SHP77 (cell line): ENCODE measurements around the gene GPD1.

Source experiments
- DNase-seq, 2 experiments: peaks; one replicate each; lab custom pipeline; 2025; lab: John Stamatoyannopoulos, UW

GPD1 gene

DNA sequence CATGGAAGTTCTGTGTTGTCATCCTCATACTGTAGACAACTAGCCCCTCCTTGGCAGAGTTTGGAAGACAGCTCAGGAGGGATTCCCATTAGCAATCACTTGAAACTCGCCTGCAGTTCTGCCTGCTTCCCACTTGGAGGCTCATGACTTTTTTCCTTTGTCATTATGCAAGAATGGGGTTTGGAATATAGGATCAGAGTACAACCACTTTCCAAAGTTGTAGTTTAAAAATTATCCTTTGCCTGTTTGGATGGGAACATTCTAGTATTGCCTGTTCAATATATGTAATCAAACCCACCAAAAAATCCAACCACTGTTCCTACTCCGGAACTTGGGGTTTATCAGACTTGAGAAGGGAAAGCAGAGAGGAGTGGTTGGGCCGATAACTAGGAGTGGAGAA is 2.1 kb upstream of the GPD1 start:
- no peak for DNase-seq

DNA sequence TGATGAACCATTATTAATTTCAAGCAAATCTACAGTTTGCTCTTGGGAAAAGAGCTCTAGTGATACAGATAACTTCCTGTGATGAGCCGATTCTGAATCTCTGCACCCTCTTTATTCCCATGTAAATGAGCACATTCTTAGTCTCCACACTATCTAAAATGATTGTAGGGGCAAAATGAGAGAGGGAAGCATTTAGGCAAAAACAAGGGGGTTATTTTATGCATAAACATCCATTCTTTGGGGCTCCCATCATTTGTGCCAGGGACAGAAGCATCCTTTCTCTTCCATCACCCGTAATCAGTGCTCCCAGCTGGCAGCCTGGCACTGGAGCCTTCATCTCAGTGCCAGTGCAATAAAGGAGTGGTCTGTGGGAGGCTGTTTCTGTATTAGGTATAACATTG is 1.7 kb upstream of the GPD1 start:
- no peak for DNase-seq

DNA sequence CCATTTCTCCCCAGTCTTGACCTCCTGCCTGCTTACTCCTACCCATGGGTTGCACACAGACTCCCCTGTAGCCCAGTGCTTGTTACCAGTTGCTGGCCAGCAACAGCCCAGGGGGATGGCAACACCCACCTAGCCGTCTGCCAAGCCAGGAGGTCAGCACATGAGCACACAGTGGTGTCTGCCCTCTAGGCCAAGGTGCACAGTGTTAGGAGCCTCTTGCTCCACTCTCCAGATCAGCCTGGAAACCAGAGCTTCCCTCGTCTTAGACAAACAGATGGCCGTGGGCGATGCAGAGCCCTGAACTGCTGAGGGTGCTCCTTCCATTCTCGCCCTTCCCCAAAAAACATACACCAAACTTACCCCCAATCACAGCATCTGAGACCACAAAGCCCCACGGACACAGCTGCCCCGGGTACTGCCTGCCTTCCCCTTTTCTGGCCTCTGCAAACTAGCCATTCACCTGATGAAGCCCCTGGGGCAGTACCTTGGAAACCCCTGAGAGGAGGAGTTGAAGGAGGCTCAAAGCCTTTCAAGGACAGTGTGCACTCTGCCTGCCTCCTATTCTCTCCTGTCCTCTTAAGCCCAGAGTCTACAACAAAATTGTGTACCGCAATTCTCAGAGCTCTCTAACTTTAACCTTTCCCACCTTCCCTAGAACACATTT is 1.0 kb upstream of the GPD1 start:
- no peak for DNase-seq

DNA sequence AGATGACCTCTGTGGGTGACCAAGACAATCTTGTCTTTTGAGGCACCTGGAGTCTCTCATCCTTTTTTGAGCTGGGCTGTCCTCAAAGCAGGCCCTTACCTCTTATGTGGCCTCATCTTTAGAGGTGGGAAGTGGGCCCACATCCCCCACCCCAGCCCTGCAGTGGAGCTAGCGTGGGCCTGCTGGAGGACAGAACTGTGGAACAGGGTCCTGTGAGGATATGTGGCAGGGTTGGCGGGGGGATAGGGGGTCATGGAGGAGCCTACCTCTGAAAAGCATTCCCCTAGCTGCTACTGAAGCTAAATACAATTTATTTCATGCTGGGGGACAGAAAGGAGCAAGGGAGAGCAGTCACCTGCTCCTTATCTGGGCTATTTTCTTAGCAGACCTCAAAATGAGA is 457 bp upstream of the GPD1 start:
- no peak for DNase-seq

DNA sequence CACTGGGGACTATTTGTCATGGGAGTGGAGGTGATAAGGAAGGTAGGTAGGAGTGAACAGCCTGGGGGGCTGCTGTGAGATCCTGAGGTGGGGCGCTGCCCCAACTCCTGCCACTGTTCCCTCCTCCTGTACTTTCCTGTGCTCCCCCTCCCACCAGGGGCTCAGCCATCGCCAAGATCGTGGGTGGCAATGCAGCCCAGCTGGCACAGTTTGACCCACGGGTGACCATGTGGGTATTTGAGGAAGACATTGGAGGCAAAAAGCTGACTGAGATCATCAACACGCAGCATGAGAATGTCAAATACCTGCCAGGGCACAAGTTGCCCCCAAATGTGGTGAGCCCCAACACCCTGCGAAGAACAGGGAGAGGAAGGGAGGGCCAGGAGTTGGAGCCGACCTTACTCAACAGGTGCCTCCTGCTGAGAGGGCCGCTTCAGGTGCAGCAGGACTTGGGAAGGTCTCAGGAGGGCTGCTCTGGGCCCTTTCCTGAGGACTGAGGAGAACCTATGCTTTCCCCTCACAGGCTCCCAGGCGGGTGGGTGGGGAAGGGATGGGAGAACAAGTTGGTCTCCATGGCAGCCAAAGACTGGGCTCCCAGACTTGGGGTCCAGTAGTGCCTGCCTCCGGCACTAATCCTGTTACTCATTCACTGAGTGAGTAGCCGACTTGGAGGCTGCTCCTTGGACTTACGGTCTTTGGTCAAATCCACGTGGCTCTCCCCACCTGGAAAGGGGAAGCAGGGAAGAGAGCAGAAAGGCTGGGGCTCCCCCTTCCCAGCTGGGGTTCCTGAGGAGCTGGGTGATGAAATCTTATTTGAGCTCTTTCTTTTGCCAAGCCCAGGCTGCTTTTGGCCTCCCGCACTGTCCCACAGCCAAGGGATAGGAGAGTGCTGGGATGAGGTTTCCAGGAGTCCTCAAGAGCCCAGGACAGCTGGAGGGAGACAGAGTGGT is 884 bp downstream of the GPD1 start:
- DNase-seq: no peak

DNA sequence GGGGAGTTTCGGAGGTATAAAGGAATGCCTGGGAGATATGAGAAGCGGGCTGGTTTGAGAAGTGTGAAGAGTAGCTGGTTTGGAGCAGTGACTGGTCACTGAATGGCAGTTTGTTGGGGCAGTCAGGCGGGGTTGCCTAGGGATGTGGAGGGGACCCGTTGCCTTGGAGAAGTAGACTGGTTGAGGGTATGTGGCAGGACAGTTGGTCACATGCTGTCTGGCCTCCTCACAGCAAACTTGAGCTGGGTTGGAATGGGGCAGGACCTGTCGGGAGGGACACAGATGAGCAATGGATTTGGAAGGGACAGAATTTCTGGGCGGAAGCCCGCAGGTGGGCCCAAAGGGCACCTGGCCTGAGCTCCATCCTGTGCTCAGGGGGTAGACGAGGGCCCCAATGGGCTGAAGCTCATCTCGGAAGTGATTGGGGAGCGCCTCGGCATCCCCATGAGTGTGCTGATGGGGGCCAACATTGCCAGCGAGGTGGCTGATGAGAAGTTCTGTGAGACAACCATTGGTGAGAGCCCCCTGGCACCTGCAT is 2.2 kb downstream of the GPD1 start:
- DNase-seq: no peak

DNA sequence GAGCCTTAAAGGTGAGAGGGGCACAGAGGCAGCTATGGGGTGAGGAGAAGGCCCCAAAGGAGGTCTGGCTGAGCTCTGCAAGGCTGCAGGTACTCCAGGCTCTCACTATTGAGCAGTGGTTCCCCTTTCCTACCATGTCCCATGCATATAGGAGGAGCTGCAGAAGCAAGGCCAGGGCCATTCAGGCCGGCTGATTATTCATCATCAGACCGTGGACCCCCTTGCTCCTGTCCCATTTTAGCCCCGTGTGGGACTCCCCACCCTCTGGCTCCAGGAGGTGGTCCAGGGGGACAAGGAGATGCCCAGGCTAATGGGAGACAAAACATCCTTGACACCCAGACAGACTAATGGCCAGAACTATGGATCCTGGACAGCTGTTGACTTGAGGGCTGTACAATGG is 3.1 kb downstream of the GPD1 start:
- no peak for DNase-seq

DNA sequence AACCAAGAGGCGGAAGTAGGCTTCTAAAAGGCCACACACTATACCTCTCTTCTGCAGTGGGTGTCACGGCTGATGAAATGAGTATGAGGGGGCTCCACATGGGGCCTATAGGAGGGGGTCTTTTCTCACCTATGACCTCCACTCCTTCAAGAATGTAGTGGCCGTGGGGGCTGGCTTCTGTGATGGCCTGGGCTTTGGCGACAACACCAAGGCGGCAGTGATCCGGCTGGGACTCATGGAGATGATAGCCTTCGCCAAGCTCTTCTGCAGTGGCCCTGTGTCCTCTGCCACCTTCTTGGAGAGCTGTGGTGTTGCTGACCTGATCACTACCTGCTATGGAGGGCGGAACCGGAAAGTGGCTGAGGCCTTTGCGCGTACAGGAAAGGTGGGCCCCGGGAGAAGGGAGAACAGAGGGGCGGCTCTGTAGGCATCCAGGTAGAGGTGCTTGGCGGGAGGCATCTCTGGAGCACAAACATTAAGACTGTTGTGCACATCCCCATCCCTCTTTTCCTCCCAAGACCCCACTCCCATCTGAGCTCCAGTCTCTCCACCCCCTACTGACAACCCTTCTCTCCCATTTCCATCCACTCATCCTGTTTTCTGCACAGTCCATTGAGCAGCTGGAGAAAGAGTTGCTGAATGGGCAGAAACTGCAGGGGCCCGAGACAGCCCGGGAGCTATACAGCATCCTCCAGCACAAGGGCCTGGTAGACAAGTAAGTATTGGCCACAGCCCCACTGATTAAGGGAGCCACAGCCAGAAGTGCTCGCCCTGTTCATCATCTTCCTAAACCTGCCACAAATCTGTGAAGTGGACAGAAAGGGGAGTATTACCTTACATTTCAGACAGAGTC is 3.8 kb downstream of the GPD1 start:
- no peak for DNase-seq

DNA sequence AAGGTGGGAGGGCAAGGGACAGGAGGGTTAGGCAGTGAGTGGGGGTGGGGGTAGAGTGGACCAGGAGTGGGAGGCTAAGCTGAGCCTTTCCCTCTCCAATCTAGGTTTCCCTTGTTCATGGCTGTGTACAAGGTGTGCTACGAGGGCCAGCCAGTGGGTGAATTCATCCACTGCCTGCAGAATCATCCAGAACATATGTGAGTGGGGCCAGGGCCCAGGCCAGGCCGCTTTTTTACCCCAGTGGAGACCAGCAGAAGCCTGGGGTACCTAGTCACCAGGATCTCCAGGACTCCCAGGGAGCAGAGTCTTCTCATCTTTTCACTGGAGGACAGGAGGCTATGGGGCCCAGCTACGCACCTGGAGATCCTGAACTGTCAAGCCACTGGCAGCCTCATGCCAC is 5.5 kb downstream of the GPD1 start:
- DNase-seq: no peak

DNA sequence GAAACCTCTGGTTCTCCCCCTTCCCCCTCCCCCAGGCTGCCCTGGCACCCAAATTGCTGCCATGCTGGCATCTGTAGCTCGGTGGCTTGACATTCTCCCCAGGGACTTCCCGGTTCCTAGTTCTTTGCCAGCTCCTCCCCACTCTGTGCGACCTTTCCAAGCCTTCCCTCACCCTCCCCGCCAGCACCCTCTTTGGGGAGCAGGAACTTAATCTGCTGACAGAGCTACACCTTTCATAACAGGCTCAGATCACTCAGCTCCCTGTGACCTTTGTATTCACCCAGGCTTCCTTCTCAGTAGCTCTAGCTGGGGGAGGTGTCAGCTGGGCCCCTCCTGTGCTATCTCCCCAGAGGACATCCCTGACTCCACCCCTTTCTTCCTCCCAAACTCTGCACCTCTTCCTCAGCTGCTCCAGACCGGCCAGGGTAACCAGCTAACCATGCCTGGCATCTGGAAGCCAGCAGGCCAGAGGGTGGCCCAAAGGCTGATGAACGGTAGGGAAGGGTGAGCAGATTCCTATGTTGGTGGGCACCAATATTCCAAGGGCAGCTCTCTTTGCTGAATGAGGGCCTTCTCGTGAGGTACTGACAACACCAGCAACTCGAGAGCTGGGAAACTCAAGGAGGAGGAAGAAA is 6.4 kb downstream of the GPD1 start:
- no peak for DNase-seq

DNA sequence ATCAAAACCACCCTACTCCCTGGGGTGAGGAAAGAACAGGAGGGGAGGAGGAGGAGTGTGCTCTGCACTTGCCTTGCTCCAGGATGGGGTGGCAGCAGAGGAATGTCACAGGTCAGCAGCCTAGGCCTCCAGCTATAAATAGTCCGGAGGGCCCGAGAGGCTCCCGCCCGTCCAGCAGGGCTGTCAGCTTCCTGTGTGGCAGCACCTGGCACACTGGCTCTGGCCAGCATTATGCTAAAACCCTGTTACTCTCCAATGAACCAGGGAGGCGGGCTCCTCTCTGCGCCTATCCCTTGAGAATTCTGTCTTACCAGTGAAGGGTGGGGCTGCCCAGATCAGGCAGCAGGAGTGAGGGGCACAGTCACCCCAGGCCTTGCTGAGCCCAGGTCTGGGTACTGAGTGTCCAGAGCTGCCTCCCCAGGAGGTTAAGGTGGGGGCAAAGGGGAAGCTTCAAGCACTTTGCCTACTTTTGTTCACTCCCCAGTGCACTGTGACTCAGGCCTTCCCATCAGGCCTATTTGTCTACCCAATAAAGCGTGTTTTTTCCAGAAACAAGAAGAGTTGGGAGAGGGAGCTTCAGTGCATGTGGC is 7.0 kb downstream of the GPD1 start:
- peak; percentile 57 to 77 for DNase-seq

DNA sequence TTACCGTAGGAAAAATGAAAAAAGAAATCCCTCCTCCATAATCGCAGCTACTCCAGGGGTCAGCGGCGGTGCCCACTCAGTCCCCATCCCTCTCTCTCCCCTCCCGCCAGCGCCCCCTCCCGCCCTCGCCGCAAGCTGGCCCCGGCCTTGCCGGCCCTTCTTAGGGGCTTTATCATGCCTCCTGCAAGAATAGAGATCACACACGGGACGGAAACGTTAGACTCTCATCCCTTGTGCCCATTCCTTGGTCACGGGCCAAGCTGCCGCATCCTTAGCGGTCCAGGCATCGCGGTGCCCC is 7.5 kb downstream of the GPD1 start:
- DNase-seq: no peak

DNA sequence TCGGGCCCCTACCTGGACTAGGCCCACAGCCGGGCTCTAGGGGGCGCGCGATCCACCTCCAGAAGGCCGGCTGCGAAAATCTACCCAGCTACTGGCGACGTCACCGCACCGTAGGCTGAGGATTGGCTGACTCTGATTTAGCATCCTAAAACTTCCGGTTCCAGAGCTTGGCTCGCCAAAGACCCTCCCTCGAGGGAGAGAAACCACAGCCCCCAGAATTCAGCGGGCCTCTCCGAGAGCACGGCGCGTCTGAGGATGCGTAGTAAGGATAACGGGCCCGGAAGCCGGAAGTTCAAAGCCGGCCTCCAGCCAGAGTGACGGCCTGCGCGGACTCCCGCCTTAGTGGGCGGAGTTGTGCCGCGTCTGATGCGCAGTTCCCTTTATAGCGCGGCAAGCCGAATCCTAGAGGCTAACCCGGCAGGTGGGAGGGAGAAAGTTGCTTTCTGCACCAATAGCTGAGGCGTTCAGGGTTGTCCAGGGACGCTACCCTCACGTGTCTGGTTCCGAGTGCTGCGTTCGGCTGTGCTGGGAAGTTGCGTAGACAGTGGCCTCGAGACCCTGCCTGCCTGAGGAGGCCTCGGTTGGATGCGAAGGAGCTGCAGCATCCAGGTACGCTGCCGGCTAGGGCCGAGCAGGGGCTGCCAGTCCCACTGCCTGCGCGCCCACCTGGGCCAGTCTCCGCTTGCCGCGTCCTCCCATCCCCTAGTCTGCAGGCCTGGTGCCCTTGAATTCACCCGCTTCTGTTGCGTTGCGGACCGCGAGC is 8.1 kb downstream of the GPD1 start, which contains the start of gene COX14:
COX14 (plus strand) TSS at position 544 of the 763 bp plus-strand sequence. CDS start 7,808 bp downstream, outside the sequence.
- DNase-seq: peak; percentile 99

DNA sequence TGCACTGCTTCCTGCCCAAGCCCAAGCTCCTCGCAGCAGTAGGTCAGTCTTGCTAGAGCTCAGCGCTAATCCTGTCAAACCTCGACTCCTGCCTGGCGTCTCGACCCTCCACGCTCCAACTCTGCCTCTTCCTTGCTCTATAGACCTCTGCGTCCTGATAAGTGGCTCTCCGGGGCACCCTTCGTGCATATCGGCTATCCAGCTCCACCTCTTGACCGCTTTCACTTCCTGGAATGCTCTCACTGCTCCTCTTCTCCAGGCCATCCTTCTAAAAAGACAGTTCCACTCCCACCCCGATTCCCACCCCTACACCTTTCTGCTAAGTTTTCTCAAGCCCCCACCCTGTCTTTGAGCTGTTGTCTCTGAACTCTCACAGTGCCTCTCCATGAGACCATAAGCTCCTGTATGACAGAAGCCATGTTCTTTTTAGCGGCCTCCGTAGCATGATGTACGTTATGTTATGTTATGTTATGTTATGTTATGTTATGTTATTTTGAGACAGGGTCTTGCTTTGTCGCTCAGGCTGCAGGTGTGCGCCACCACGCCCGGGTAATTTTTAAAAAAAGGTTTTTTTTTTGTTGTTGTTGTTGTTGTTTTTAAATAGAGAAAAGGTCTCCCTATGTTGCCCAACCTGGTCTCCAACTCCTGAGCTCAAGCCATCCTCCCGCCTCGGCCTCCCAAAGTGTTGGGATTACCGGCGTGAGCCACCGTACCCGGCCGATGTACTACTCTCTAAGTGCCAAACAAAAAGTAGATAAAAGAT is 8.8 kb downstream of the GPD1 start:
- DNase-seq: peak in 1 of 2 experiments; percentile 32

DNA sequence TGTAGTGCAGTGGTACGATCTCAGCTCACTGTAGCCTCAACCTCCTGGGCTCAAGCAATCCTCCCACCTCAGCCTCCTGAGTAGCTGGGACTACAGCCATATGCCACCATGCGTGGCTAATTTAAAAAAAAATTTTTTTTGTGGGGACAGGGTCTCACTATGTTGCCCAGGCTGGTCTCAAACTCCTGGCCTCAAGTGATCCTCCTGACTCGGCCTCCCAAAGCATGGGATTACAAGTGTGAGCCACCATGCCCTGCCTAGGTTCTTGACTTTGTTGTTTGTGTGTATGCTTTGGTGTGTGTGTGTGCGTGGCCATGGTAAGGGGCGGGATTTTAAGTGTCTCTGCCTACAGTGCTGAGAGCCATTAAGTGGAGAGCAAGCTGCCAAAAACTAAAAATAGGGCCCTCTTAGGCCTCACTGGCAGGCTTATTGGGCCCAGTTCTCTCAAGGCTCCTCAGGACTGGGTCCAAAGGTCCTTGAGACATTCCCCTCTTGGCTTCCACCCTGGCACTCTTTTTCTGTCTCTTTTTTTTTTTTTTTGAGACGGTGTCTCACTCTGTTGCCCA is 13.3 kb downstream of the GPD1 start:
- no peak for DNase-seq

DNA sequence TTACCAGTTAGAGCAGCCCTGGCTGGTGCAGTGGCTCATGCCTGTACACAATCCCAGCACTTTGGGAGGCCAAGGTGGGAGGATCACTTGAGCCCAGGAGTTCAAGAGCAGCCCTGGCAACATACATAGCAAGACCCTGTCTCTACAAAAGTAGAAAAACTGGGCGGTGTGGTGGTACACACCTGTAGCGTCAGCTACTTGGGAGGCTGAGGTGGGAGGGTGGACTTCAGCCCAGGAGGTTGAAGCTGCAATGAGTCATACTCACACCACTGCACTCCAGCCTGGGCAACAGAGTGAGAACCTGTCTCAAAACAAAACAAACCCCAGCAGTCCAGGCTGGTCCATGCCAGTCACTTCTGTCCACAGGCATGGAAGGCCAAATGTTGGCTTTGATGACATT is 15.6 kb downstream of the GPD1 start:
- no peak for DNase-seq

DNA sequence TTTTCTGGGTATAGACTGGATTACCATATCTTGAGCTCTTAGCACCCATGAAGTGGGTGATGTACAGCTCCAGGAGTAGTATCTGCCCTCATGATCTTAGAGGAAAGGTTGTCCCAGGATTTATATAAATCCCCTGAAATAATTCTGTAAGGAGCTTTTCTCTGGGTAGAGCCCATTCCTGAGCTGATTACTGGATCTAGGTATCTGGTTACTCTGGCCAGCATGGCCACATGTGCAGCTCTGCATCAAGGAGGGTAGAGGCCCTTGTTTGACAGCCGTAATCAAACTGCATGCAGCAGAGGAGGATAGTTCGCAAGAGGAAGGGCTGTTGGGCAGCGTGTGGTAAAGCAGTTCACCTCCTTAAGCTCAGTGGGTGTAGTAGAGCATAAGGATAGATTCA is 16.7 kb downstream of the GPD1 start:
- DNase-seq: no peak

DNA sequence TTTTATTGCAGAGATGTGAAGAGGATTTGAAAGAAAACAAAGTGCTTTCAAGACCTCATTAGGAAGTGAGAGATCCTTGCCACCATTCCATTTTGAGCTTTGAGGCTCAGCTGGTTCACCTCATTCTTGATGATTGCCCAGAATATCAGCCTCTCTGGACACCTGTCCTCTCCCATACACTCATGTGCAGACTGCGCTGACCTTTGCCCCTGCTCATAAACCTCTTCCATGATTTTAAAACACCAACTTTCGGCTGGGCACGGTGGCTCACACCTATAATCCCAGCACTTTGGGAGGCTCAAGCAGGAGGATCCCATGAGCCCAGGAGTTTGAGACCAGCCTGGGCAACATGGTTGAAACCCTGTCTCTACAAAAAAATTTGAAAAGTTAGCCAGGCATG is 17.1 kb downstream of the GPD1 start:
- no peak for DNase-seq

DNA sequence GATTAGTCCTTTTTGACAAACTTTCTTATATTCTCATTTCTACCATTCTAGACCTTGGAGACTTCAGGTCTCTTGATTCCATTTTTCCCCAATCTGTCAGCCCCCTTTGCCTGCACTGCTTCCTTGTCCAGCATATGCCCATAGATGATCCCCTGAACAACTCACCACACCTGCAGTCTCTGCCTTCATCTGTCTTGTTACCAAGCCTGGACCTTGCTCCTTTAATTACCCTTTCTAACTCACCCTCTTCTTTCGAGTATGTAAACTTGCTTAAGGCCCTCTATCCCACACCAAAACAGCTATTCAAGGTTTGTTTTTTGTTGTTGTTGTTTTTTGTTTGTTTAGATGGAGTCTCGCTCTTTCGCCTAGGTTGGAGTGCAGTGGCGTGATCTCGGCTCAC is 17.8 kb downstream of the GPD1 start:
- DNase-seq: no peak

DNA sequence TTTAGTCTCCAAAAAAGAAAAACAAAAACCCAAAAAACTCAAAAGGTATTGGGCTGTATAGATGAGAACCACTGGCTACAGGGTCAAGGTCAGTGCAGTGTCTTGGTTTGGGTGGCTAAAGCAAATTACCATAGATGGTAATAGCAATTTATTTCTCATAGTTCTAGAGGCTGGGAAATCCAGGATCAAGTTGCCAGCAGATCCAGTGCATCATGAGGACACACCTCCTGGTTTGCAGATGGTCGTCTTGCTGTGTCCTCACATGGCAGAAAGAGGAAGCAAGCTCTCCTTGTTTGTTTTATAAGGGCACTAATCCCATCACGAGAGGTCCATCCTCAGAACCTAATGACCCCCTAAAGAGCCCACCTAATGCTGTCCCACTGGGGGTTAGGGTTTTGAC is 19.4 kb downstream of the GPD1 start:
- DNase-seq: no peak
